GM04504 (cell line): ENCODE data around the gene PLD4.

ENCODE experiments used
- DNase-seq: peaks from one replicate; pipeline ENCODE4 v3.0.0-alpha.2; 2012; ENCODE audit warnings: low read depth

The PLD4 gene

DNA sequence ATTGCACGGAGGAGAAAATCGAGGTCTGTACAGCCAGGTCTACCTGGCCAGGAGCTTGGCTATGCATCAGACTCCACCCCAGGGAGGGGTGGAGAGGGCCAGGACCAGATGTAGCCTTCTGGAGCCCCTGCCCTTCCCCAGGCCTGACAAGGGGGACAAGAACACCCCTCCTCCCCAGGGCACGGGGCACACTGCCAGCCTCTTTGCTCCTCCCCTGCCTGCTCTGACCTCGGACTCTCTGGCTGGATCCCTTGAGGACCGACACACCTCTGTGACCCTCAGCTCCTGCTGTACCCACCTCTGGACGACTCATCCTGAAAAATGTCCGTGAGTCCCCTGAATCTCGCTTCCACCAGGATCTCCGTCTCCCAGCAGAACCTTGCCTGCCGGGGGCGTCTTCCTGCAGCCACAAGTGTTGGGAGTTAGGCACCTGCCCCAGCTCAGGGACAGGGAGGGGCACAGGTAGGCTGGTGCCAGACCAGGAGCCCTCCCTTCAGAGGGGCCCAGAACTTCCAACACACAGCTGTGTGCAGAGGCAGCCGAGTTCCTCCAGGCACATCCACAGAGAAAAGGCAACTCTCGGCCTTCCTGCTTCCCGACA is 31.7 kb downstream of the PLD4 start:
- no peak for DNase-seq

DNA sequence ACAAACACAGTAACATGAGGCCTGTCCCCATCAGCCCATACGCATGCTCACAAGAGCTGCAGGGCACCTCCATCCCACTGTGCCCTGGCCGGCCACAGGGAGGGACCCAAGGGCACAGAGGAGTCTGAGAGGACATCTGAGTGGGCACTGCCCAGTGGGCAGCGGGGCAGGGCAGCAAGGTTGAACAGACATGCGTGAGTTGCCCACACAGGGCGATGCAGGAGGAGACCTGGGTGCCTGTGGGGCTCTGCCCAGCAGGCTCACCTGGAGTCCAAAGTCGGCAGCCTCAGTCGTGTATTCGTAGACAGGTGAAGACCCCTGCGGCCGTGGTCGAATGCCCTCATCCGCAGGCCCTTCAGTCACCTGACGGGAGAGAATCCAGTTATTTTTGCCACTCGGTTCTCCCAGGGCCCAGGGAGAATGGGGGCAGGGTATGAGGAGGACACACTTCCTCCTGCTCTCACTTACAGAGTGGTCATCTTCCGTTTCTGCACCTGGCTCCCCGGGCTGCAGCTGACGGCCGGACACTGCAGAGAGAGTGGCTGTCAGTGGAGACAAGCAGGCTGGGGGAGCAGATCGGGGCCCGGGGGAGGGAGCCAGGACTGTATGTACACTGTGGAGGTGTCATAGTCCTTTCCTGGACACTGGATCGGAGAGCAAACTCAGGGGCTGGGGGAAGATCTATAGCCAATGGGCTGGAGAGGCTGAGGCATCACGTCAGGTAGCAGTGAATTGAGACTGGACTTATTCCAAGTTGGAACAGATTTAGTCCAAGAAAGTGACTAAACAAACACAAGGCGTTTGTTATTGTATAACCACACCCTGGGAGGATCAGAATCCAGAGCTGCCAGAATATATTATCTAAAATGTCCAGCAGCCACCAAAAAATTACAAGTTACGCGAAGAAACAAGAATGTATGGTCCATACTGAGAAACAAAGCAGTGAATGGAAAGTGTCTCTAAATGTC is 32.8 kb downstream of the PLD4 start:
- DNase-seq: no peak

DNA sequence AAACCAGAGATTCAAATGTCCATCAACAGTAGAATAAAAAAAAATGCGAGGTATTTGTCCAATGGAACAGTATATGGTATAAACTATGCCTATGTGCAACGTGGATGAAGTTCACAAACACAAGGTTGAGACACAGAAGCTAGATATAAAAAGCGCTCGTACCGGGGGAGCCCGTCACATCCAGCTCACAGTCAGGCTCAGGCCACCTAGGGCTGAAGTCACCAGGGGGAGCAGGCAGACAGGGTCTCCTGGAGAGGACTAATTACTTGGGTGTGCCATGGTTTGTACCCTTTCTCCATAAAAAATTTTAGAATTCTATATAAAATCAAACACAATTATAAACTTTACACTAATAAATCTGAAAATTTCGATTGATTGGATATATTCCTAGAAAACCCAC is 39.9 kb downstream of the PLD4 start:
- DNase-seq: no peak

DNA sequence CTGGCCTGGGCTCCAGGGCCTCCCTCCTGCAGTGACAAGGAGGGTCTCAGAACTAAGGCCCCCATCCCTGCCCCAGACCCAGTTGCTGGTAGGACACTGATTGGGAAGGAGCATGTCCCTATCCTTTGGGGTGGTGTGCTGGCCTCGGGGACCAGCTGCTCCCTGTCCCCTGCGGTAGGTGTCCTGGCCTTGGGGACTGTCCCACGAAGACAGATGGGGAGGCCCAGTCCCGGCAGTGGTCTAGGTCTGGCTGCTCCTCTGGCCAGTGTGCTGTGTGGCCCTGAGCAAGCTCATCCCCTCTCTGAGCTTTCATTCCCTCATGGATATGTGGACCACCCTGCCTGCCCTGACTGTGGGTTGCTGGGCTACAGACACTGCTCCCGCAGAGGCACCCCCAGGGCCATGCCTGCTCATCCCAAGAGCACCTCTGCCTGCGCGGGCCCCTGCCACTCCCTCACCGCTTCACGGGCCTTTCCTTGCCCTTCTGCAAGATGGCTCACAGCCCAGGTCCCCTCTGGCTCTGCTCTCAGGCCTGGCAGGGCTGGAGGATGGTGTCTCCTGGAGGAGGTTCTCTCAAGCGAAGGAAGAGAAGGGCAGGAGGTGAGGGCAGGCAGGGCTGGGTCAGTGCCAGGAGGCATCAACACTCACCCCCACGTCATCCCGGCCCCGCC is 41.0 kb downstream of the PLD4 start:
- no peak for DNase-seq

- no peak for DNase-seq
Observed at GRCh38 chr14:104966261-104966865, 41.7 kb downstream of the PLD4 start.

- no peak for DNase-seq
Observed at GRCh38 chr14:104966981-104967385, 42.3 kb downstream of the PLD4 start.

- no peak for DNase-seq
Observed at GRCh38 chr14:104967386-104968152, 42.9 kb downstream of the PLD4 start.

GRCh38 chr14:104968153-104968527 is 43.5 kb downstream of the PLD4 start:
- DNase-seq: no peak

DNA sequence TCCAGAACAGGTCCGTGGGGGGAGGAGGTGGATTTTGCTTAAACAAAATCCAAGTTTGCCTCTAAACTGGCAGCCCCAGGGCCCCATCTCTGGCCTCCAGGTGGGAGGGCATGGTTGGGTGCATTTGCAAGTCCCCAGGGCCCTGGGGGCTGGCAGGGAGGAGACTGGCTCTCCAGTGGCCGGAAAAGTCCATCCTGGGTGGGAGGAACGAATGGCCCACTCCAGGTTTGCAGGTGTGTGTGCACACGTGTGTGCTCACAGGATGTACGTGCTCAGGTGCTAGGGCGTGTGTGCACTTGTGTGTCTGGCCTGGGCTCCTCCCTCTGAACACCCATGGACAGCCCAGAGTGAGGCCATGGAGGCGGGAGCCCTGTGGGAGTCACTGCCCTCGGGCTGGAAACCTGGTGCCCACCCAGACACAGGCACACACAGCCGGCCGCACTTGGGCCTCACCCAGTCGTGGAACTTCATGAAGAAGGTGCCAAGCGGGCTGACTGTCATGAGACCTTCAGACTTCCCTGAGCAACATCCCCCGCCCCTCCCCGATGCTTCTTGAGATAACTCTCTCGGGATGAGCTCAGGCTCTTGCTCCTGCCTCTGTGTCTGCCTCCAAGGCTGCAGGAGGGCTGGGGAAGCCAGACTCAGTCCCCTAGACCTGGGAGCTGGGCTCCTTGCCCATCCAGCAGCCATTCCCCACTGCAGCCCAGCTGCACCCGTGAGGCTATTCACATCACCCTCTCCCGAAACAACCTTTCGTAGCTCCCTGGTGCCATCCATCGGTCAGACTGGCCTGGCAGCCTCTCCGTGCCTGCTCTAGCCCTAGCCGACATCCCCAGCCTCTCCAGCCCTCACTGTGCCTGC is 44.1 kb downstream of the PLD4 start:
- DNase-seq: no peak

GRCh38 chr14:104969741-104970230 is 45.1 kb downstream of the PLD4 start:
- DNase-seq: no peak

DNA sequence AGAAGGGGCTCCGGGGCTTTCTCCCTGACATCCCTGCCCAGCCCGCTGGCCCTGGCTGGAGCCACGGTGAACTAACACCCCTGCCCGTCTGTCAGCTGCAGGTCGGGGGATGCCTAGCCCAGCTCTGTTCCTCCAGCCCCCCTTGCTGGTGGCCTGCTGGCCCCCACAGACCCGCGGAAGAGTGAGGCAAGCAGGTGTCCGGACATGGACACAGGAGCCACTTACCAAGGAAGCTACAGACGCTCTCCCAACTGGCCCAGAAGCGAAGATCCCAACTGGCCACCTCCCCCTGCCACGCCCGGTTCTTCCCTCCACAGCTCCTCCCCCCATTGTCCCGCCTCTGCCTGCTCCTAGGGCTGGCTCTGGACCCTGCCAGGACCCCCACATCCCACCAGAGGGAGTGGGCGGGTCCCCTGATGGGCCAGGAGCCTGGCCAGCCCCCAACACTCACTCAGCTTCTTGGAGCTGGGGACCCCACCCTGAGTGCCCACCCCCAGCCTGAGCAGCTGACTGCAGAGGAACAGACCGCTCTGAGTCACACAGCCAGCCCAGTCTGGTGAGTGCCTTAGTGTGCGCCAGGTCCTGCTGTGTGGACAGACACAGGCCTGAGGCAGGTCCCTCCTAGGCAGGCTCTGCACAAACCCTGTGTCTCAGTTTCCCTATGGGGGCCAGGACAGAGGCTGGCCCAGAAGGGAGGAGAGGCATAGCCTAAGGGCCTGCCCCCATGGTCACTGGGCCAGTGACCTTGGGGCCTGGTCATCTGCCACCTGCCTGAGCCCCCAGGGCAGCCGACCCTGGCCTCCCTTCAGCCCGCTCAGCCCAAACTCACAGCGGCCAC is 45.8 kb downstream of the PLD4 start:
- peak; percentile 91 for DNase-seq

- no peak for DNase-seq
Observed at GRCh38 chr14:104971447-104972240, 47.0 kb downstream of the PLD4 start.

- DNase-seq: peak; percentile 67
Observed at GRCh38 chr14:104972301-104973134, 47.8 kb downstream of the PLD4 start.

GRCh38 chr14:104973135-104973384 is 48.4 kb downstream of the PLD4 start:
- DNase-seq: peak; percentile 93

DNA sequence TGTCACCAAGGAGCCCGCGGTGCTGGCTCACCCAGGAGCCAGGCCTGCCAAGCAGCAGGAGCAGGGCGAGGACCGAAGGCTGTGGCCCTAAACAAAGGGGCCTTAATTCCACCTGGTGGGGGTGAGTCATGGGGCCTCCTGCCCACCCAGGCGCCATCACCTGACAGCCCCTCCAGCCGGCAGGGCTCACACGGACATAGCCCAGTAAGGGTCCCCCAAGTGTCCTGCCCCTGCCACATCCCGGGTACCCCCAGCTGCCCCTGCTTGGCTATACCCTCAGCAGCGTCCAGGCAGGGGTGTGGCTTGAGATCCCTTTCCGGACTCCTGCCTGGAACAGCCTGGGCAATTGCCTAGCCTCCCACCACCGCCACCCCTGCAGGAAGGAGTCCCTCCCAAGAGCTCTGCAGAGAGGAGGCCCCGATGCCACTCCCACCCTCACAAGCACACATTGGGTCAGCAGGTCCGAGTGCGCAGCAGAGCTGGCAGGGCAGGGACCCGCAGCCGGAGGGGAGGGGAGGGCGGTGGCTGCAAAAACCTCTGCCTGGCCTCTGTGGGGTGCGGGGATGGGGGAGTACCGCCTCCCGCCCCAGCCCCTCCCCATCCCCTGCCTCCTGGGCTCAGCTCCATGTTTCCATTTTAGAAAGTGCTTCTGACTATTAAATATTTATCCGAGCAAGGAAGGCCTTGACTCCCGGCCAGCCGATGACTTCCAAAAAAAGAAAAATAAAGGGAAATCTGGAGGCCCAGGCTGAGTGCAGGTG is 48.9 kb downstream of the PLD4 start:
- peak; percentile 60 for DNase-seq

DNA sequence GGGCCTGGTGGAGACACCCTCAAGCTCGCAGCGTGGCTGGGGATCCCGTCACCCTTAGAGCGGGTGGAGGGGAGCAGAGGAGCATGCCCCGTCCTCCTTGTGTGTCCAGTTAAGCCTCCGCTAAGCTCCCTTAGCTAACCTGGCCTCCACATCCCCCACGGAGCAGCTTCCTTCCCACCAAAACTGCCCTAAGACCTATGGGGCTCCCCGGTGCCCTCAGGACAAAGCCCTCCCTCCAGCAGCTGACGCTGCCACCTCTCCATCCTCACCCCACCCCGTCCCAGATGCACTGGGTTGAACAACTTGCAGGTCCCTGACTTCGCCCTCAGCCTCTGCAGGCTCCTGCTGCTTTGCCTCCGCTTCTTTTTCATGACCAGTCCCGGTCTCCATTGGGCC is 49.5 kb downstream of the PLD4 start:
- DNase-seq: no peak

GRCh38 chr14:104974665-104975390 is 50.1 kb downstream of the PLD4 start:
- no peak for DNase-seq
